LNCaP clone FGC (cell line): ENCODE data around the gene DMKN.
A peak's percentile ranks its signal among the peaks of the same experiment; 100 is the strongest.

ENCODE experiments used
- DNase-seq: peaks from one replicate; pipeline ENCODE4 v3.0.0-alpha.2; 2011; ENCODE audit warnings: low read depth
- H3K4me3 ChIP-seq: 2 replicates; pipeline ENCODE4 v1.5.1; 2011; ENCODE audit warnings: mild to moderate bottlenecking, low read depth, low read length, control low read depth
- CTCF ChIP-seq: IDR thresholded peaks from 2 replicates; pipeline ENCODE4 v1.5.1; 2012; ENCODE audit warnings: mild to moderate bottlenecking; ENCODE audit not compliant: control insufficient read depth, insufficient read depth; ENCODE audit errors: extremely low read depth

Gene DMKN

GRCh38 chr19:35531291-35531690, 17.8 kb upstream of the DMKN start:
- H3K4me3 ChIP-seq = no peak overlapping the region
- TF ChIP-seq CTCF = no peak
- no peak for DNase-seq

- no peak for DNase-seq
- TF ChIP-seq CTCF = no peak
Observed at GRCh38 chr19:35529241-35530218, 16.1 kb upstream of the DMKN start.

GRCh38 chr19:35528218-35529038, 15.0 kb upstream of the DMKN start, which contains the start of gene SBSN:
SBSN (minus strand) TSS chr19:35528311; CDS start chr19:35528281, 30 bp downstream.
- no peak within 1 kb of the TSS for H3K4me3 ChIP-seq
- no peak for DNase-seq
- no peak for TF ChIP-seq CTCF

More at GRCh38 chr19:35529241-35530218, 16.1 kb upstream of the DMKN start:
- no peak overlapping the region for H3K4me3 ChIP-seq

GRCh38 chr19:35525873-35526272, 12.4 kb upstream of the DMKN start:
- no peak overlapping the region for H3K4me3 ChIP-seq
- no peak for TF ChIP-seq CTCF
- DNase-seq = no peak

GRCh38 chr19:35524181-35524837, 10.9 kb upstream of the DMKN start:
- TF ChIP-seq CTCF = no peak
- no peak for DNase-seq
- no peak overlapping the region for H3K4me3 ChIP-seq

- peak; percentile 25 for DNase-seq
- no peak overlapping the region for H3K4me3 ChIP-seq
- TF ChIP-seq CTCF = no peak
Observed at GRCh38 chr19:35522745-35523327, 9.4 kb upstream of the DMKN start.
